Measurements from ENCODE around the gene LRMDA.

- TF ChIP-seq CTCF (IDR thresholded peaks at IDR 0.05), result no peak
- TF ChIP-seq EZH2phosphoT487 (IDR thresholded peaks at IDR 0.05), result no peak
- TF ChIP-seq EZH2 (IDR thresholded peaks at IDR 0.05), result no peak
These were observed 729.2 kb downstream of the LRMDA start for GRCh38 chr10:76160446-76161300.

All from neural progenitor cell (in vitro differentiated cells).